PC-9 (cell line): ENCODE measurements around the gene IL16.

ENCODE experiments used
- EZH2 ChIP-seq: fragments of 200-600 bp; sonication (generic); IDR thresholded peaks from 2 replicates; pipeline ENCODE4 v1.8.0; 2017; ENCODE audit warnings: antibody characterized with exemption, low read depth
- TF ChIP-seq, protein P1 (sequence below): fragments of 200-600 bp; sonication (generic); conservative IDR thresholded peaks from 2 replicates; pipeline ENCODE4 v1.6.1; 2017; ENCODE audit warnings: mixed run types, antibody characterized with exemption, mild to moderate bottlenecking, moderate library complexity

DNA sequence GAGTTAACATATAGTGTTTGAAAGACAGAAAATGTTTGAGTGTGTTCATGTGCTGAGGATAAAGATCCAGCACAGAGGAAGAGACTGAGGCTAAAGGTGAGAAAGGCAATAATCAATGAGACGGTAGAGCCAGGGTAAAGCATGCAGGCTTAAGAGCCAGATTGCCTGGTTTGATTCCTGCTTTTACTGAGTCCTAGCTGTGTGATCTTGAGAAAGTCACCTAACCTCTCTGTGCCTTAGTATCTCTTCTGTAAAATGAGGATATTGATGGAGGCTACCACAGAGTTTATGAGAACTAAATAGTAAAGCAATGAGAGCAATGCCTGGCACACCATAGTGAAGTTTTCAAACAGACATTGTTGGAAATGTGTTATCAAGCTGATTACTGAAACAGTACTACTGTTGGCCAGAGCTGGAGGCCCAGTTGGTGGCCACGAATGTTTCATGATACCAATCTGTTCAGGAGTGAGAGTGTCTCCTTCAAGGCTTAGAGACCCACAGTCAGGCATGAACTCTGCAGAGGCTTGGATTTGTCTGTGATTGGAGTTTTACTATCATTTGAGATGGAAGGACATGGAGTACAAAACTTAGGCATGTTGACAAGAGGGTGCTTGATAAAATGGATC is 26.8 kb downstream of the IL16 start:
- TF ChIP-seq, protein P1, sequence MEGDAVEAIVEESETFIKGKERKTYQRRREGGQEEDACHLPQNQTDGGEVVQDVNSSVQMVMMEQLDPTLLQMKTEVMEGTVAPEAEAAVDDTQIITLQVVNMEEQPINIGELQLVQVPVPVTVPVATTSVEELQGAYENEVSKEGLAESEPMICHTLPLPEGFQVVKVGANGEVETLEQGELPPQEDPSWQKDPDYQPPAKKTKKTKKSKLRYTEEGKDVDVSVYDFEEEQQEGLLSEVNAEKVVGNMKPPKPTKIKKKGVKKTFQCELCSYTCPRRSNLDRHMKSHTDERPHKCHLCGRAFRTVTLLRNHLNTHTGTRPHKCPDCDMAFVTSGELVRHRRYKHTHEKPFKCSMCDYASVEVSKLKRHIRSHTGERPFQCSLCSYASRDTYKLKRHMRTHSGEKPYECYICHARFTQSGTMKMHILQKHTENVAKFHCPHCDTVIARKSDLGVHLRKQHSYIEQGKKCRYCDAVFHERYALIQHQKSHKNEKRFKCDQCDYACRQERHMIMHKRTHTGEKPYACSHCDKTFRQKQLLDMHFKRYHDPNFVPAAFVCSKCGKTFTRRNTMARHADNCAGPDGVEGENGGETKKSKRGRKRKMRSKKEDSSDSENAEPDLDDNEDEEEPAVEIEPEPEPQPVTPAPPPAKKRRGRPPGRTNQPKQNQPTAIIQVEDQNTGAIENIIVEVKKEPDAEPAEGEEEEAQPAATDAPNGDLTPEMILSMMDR, result no peak
- TF ChIP-seq EZH2, result no peak
